HepG2 (cell line): ENCODE data around the gene ATP9B. TPM values are rescaled to one million over a fixed set of nuclear protein-coding genes. Genes with fewer than 3 reads are reported as not detected.
"Not testable (repeated sequence)": the region's sequence is repeated elsewhere in the genome, so short reads cannot be mapped to it uniquely, and the experiment has no call there.

Source experiments
- ATAC-seq: fragments of 200-7000 bp; cut with Tn5 transposase; 3 replicates; pipeline ENCODE4 v1.9.1; 2020; ENCODE audit warnings: mild to moderate bottlenecking, moderate library complexity
- BruUV-seq: library from RNA; stranded (reverse); fragments of 400-500 nt; replicated peaks from 2 replicates; lab custom pipeline; 2021; lab: Mats Ljungman, UMichigan
- CTCF ChIA-PET: fragments of 300-600 bp; formaldehyde crosslinking; extraction: SDS; loops from one replicate; lab custom pipeline; 2021; ENCODE audit warnings: low total read pairs, inconsistent platforms, low intra/inter-chr PET ratio; lab: Yijun Ruan, JAX
- POLR2A ChIA-PET: fragments of 350-600 bp; sonication (Branson Sonifier 250); formaldehyde crosslinking; loops from one replicate; lab custom pipeline; 2020; ENCODE audit warnings: antibody characterized with exemption, inconsistent platforms; lab: Yijun Ruan, JAX
- DNase-seq: peaks from one replicate; pipeline ENCODE4 v3.0.0-alpha.2; 2015; ENCODE audit warnings: low spot score
- FAIRE-seq: peaks from 3 replicates; lab custom pipeline; 2011; peaks lifted over from hg19 to GRCh38; lab: Jason Lieb, UNC
- H2AFZ ChIP-seq: one replicate; pipeline ENCODE4 v1.6.1; 2011; ENCODE audit warnings: low read length, inconsistent platforms
- H3K27ac ChIP-seq: fragments of 300-600 bp; 3 replicates; pipeline ENCODE4 v1.8.0; 2011; ENCODE audit warnings: mixed run types, mild to moderate bottlenecking, mixed read lengths, low read length, inconsistent platforms; ENCODE audit not compliant: insufficient read depth; ENCODE audit errors: extremely low read length
- H3K27me3 ChIP-seq, 2 experiments: fragments of 200-600 bp in 1 of 2; 2 replicates in 1 of 2; 3 replicates in 1 of 2; pipeline versions ENCODE4 v1.6.0 to v1.8.0; 2011; ENCODE audit warnings: low read length in 2 of 2, mild to moderate bottlenecking in 2 of 2, moderate library complexity in 2 of 2, inconsistent platforms in 1 of 2; ENCODE audit not compliant: insufficient read depth in 2 of 2, control insufficient read depth in 1 of 2
- H3K36me3 ChIP-seq, 2 experiments: fragments of 200-600 bp in 1 of 2; replicated peaks in 1 of 2; 2 replicates in 1 of 2; 3 replicates in 1 of 2; pipeline versions ENCODE4 v1.5.1 to v1.8.0; 2011; ENCODE audit warnings: low read length in 2 of 2, inconsistent platforms in 1 of 2; ENCODE audit not compliant: insufficient read depth in 2 of 2, control insufficient read depth in 1 of 2
- H3K4me1 ChIP-seq: 2 replicates; pipeline ENCODE4 v1.5.1; 2012; ENCODE audit warnings: low read length, inconsistent platforms; ENCODE audit not compliant: insufficient read depth
- H3K4me2 ChIP-seq: 2 replicates; pipeline ENCODE4 v1.6.0; 2011; ENCODE audit warnings: low read depth, low read length, inconsistent platforms
- H3K4me3 ChIP-seq, 3 experiments: fragments of 200-600 bp in 1 of 3; sonication (generic), shearing (Covaris generic) in 1 of 3; replicated peaks in 1 of 3; 2 replicates each; pipeline ENCODE4 v1.5.1; 2011 to 2016; ENCODE audit warnings: low read length in 3 of 3, inconsistent platforms in 2 of 3, low read depth in 2 of 3, mild to moderate bottlenecking in 2 of 3, control low read depth in 1 of 3, mixed read lengths in 1 of 3; ENCODE audit not compliant: insufficient read depth in 1 of 3
- H3K79me2 ChIP-seq: one replicate; pipeline ENCODE4 v1.6.1; 2011; ENCODE audit warnings: low read length, inconsistent platforms; ENCODE audit not compliant: insufficient read depth
- H3K9ac ChIP-seq: 2 replicates; pipeline ENCODE4 v1.6.0; 2011; ENCODE audit warnings: mild to moderate bottlenecking, low read depth, low read length, inconsistent platforms; ENCODE audit not compliant: insufficient read depth
- H3K9me3 ChIP-seq: 2 replicates; pipeline ENCODE4 v1.5.1; 2012; ENCODE audit warnings: mild to moderate bottlenecking, low read length
- H4K20me1 ChIP-seq: 2 replicates; pipeline ENCODE4 v1.6.0; 2011; ENCODE audit warnings: inconsistent platforms, mild to moderate bottlenecking, low read length, moderate library complexity; ENCODE audit not compliant: insufficient read depth
- USF2 ChIP-seq, 2 experiments: sonication (generic) in 1 of 2; formaldehyde crosslinking in 1 of 2; IDR thresholded peaks; 2 replicates each; pipeline versions ENCODE4 v1.5.1 to v1.6.1; 2011 to 2020; ENCODE audit warnings: borderline replicate concordance in 1 of 2, low read depth in 1 of 2, low read length in 1 of 2, mild to moderate bottlenecking in 1 of 2, missing genetic modification reagents in 1 of 2, moderate library complexity in 1 of 2
- ZNF780A ChIP-seq: sonication (generic); formaldehyde crosslinking; IDR thresholded peaks from 2 replicates; pipeline ENCODE4 v1.8.0; 2022; ENCODE audit warnings: mild to moderate bottlenecking, missing genetic modification reagents, moderate library complexity
- WGBS: methylation state at CpG from one replicate; pipeline ENCODE4 v1.1.6; 2017; ENCODE audit warnings: low lambda C conversion rate; 5-methylcytosine and 5-hydroxymethylcytosine counted together
- in situ Hi-C: cut with HindIII; loops from 2 replicates; pipeline ENCODE4 v1.10.0; 2017; ENCODE audit warnings: low pct_unique_long_range_greater_than_20kb; ENCODE audit not compliant: extremely low pct_ligation_motif_present
- intact Hi-C: fragments of 100-400 bp; cut with micrococcal nuclease; formaldehyde crosslinking; loops from one replicate; pipeline ENCODE4 v1.10.0; 2022; ENCODE audit not compliant: unreplicated experiment
- polyA plus RNA-seq, 8 experiments: library from polyadenylated mRNA; depleted of rRNA in 3 of 8; stranded (reverse) in 7 of 8; unstranded in 1 of 8; fragments of >200 nt; fragmentation: Illumina TruSeq in 4 of 8; extraction: Trizol in 4 of 8; gene quantifications; 2 replicates each; pipeline versions ENCODE4 v1.2.1 to v1.2.3, GENCODE V29; 2011 to 2016; ENCODE audit warnings: low read depth in 4 of 8, missing spikeins in 1 of 8, mixed read lengths in 1 of 8; ENCODE audit not compliant: insufficient read depth in 1 of 8
- total RNA-seq, 5 experiments: library from RNA; depleted of rRNA; stranded (reverse); fragments of >200 nt; fragmentation: Illumina TruSeq; extraction: Trizol; gene quantifications; 2 replicates each; pipeline ENCODE4 v1.2.3, GENCODE V29; 2016; ENCODE audit warnings: low read depth in 1 of 5

The ATP9B gene
- total and polyA plus RNA-seq, 2 of the 13 experiments (the other 11 are each of a cell fraction or from before 2014, with no cell fraction given) = 10.8 to 11.3 TPM

GRCh38 chr18:79071503-79072210 lies 2.5 kb downstream of the ATP9B start (continued):
- TF ChIP-seq USF2 (IDR thresholded peaks at IDR 0.05; ENCODE audit: low read depth, low read length) (no peak), USF2 (CRISPR knock-in tag; IDR thresholded peaks at IDR 0.05; ENCODE audit: borderline replicate concordance) (no peak), ZNF780A (no peak)
- TF ChIP-seq, all 625 proteins: peak for 0

GRCh38 chr18:79072655-79073054 lies 3.5 kb downstream of the ATP9B start:
- FAIRE-seq, DNase-seq, BruUV-seq, H3K9me3 ChIP-seq, H3K9ac ChIP-seq, H3K27ac ChIP-seq, ATAC-seq, H4K20me1 ChIP-seq, H3K27me3 ChIP-seq, in situ Hi-C loops, H3K36me3 ChIP-seq, CTCF ChIA-PET, POLR2A ChIA-PET, H2AFZ ChIP-seq, H3K4me3 ChIP-seq, H3K4me2 ChIP-seq: not testable (repeated sequence)
- WGBS = 94% methylated on average over 7 of the region's 27 CpGs
- Histone ChIP-seq H3K4me1 (peaks cover 30% of the 10 kb centered on the region), H3K79me2 (peaks cover 60% of the 10 kb centered on the region)
- intact Hi-C loops = loop anchor here (10.0 kb wide), 1 partner anchor 102 kb away; no protein-coding TSS in a partner anchor
